ENCODE data around the gene GPR162.
A peak's percentile ranks its signal among the peaks of the same experiment; 100 is the strongest.

- TF ChIP-seq POLR2AphosphoS5 (IDR thresholded peaks at IDR 0.05; ENCODE audit: low read depth, low read length), result peak; percentile 53; the same call in 1 of the 2 replicates
- no peak for TF ChIP-seq REST (IDR thresholded peaks at IDR 0.05; ENCODE audit: insufficient read depth in 1 of 2, low read depth in 2 of 2, low read length in 2 of 2)
- TF ChIP-seq FOXP2 (optimal IDR thresholded peaks at IDR 0.05; ENCODE audit: borderline replicate concordance, extremely low read depth, extremely low read length, insufficient read depth), result no peak
Observed at GRCh38 chr12:6872073-6873048, 50.7 kb downstream of the GPR162 start.
